ENCODE measurements around the gene HRAS. TPM values are rescaled to one million over a fixed set of nuclear protein-coding genes. Genes with fewer than 3 reads are reported as not detected.

HRAS gene
- total and polyA plus RNA-seq, 2 of the 13 experiments (the other 11 are each of a cell fraction or from before 2014, with no cell fraction given) = 32.9 to 50.0 TPM

DNA sequence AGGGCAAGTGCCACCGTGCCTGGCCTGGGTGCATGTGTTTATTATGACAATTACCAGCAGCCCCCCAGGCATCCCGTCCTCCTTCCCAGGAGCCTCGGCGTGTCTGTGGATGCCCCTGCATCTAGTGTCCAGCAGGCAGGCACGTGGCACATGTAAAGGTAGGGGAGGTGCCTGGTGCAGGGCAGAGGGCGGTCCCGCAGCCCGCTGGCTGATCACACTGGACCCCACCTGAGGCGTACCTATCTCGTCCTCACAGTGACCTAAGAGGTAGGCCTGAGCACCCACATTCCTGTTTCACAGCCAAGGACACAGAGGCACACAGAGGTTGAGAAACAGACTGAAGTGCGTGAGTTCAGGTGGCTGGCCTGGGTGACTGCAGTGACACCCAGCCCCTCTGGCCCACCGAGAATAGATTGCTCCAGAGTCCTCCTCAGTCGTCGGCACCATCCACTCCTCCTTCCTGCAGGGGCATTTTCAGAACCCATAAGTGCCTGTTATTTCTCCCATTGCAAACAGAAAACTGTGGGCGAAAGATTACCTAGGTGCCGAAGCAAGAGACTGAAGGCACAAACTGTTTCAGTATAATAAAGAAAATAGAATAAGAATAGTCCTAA lies 37.9 kb upstream of the HRAS start:
- Histone ChIP-seq H3K27me3 (ENCODE audit: control insufficient read depth in 1 of 2, insufficient read depth in 2 of 2, low read length in 2 of 2) (no peaks in the 10 kb centered on the region; a peak in 2 of 5 replicates), H4K20me1 (ENCODE audit: insufficient read depth, low read length) (peaks cover 15% of the 10 kb centered on the region), H3K27ac (ENCODE audit: extremely low read length, insufficient read depth, low read length) (no peak overlapping the region), H3K4me2 (ENCODE audit: low read depth, low read length) (peak overlapping the region; percentile 63), H3K36me3 (replicated peaks in 1 of 2; ENCODE audit: control insufficient read depth in 1 of 2, insufficient read depth in 2 of 2, low read length in 2 of 2) (peaks cover 0 to 1% of the 10 kb centered on the region in 2 experiments; a peak in 1 of 5 replicates), H3K9ac (ENCODE audit: insufficient read depth, low read depth, low read length) (no peak overlapping the region), H3K4me1 (ENCODE audit: insufficient read depth, low read length) (peaks cover 55% of the 10 kb centered on the region), H3K9me3 (ENCODE audit: low read length) (no peaks in the 10 kb centered on the region), H3K79me2 (ENCODE audit: insufficient read depth, low read length) (peaks cover 15% of the 10 kb centered on the region), H3K4me3 (replicated peaks in 1 of 3; ENCODE audit: insufficient read depth in 1 of 3, low read depth in 2 of 3, low read length in 3 of 3) (no peak overlapping the region; a peak in 1 of 6 replicates), H2AFZ (ENCODE audit: low read length) (no peak overlapping the region)
- BruUV-seq (replicated peaks) = no TSS peak
- CTCF ChIA-PET (ENCODE audit: low intra/inter-chr PET ratio, low total read pairs) = no interaction called here
- intact Hi-C loops (cut with micrococcal nuclease; ENCODE audit: unreplicated experiment) (no loop called here), in situ Hi-C loops (cut with HindIII; ENCODE audit: extremely low pct_ligation_motif_present, low pct_unique_long_range_greater_than_20kb) (no loop called here)
- ATAC-seq = no peak; the same call in 2 of the 3 replicates
- 21% methylated on average over 7 of the region's 16 CpGs for WGBS (ENCODE audit: low lambda C conversion rate)
- FAIRE-seq = no peak
- DNase-seq (ENCODE audit: low spot score) = peak; percentile 42
- POLR2A ChIA-PET = interaction anchor here (0.6 kb wide), 1 partner anchor 26 kb away, joined by 5 read pairs; no protein-coding TSS in a partner anchor
- TF ChIP-seq STAT5B (CRISPR knock-in tag; IDR thresholded peaks at IDR 0.05) (no peak), ZNF607 (CRISPR knock-in tag; IDR thresholded peaks at IDR 0.05; ENCODE audit: borderline replicate concordance) (0 out of 2 replicates have a peak, but pooled peaks have one; percentile 26), CEBPG (CRISPR knock-in tag; IDR thresholded peaks at IDR 0.05) (peak; percentile 36; the same call in 1 of the 2 replicates), FOXK1 (CRISPR knock-in tag; IDR thresholded peaks at IDR 0.05; ENCODE audit: borderline replicate concordance, low read depth) (no peak), RARA (CRISPR knock-in tag; IDR thresholded peaks at IDR 0.05) (peak; percentile 42), ZNF263 (CRISPR knock-in tag; IDR thresholded peaks at IDR 0.05) (peak; percentile 92), ZNF143 (CRISPR knock-in tag; IDR thresholded peaks at IDR 0.05) (no peak), KLF16 (CRISPR knock-in tag; IDR thresholded peaks at IDR 0.05) (no peak), SMARCC2 (IDR thresholded peaks at IDR 0.05) (no peak), RXRA (CRISPR knock-in tag; IDR thresholded peaks at IDR 0.05) (peak; percentile 58), SAP130 (CRISPR knock-in tag; IDR thresholded peaks at IDR 0.05; ENCODE audit: low read depth) (0 out of 2 replicates have a peak, but pooled peaks have one; percentile 29), SUZ12 (IDR thresholded peaks at IDR 0.05; ENCODE audit: low read depth, low read length) (no peak), TEAD3 (CRISPR knock-in tag; optimal IDR thresholded peaks at IDR 0.05; ENCODE audit: borderline replicate concordance) (peak; percentile 48), BRD4 (CRISPR knock-in tag; IDR thresholded peaks at IDR 0.05) (no peak), AHR (CRISPR knock-in tag; IDR thresholded peaks at IDR 0.05) (no peak), ARNT2 (CRISPR knock-in tag; IDR thresholded peaks at IDR 0.05; ENCODE audit: low read depth) (no peak), SYNCRIP (IDR thresholded peaks at IDR 0.05; ENCODE audit: insufficient read depth, low read depth, low read length) (no peak), ZSCAN12 (CRISPR knock-in tag; IDR thresholded peaks at IDR 0.05) (no peak), ZBTB21 (CRISPR knock-in tag; IDR thresholded peaks at IDR 0.05) (no peak), BHLHE40 (IDR thresholded peaks at IDR 0.05; ENCODE audit: low read length) (peak; percentile 58; the same call in 1 of the 2 replicates), TRIM24 (CRISPR knock-in tag; IDR thresholded peaks at IDR 0.05) (no peak)
- TF ChIP-seq, protein P1, sequence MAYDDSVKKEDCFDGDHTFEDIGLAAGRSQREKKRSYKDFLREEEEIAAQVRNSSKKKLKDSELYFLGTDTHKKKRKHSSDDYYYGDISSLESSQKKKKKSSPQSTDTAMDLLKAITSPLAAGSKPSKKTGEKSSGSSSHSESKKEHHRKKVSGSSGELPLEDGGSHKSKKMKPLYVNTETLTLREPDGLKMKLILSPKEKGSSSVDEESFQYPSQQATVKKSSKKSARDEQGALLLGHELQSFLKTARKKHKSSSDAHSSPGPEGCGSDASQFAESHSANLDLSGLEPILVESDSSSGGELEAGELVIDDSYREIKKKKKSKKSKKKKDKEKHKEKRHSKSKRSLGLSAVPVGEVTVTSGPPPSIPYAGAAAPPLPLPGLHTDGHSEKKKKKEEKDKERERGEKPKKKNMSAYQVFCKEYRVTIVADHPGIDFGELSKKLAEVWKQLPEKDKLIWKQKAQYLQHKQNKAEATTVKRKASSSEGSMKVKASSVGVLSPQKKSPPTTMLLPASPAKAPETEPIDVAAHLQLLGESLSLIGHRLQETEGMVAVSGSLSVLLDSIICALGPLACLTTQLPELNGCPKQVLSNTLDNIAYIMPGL (CRISPR knock-in tag; IDR thresholded peaks at IDR 0.05; ENCODE audit: borderline replicate concordance in 1 of 2, low read depth in 1 of 2) = no peak
- TF ChIP-seq, protein P2, sequence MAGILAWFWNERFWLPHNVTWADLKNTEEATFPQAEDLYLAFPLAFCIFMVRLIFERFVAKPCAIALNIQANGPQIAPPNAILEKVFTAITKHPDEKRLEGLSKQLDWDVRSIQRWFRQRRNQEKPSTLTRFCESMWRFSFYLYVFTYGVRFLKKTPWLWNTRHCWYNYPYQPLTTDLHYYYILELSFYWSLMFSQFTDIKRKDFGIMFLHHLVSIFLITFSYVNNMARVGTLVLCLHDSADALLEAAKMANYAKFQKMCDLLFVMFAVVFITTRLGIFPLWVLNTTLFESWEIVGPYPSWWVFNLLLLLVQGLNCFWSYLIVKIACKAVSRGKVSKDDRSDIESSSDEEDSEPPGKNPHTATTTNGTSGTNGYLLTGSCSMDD (CRISPR knock-in tag; IDR thresholded peaks at IDR 0.05) = no peak
- TF ChIP-seq, protein P3, sequence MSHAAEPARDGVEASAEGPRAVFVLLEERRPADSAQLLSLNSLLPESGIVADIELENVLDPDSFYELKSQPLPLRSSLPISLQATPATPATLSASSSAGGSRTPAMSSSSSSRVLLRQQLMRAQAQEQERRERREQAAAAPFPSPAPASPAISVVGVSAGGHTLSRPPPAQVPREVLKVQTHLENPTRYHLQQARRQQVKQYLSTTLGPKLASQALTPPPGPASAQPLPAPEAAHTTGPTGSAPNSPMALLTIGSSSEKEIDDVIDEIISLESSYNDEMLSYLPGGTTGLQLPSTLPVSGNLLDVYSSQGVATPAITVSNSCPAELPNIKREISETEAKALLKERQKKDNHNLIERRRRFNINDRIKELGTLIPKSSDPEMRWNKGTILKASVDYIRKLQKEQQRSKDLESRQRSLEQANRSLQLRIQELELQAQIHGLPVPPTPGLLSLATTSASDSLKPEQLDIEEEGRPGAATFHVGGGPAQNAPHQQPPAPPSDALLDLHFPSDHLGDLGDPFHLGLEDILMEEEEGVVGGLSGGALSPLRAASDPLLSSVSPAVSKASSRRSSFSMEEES (CRISPR knock-in tag; IDR thresholded peaks at IDR 0.05) = 0 out of 2 replicates have a peak, but pooled peaks have one; percentile 37
